ENCODE measurements around the gene EXOC6B.

- TF ChIP-seq FOSL2 (IDR thresholded peaks at IDR 0.05): no peak
- no peak for TF ChIP-seq FOSL2 (CRISPR knock-in tag; IDR thresholded peaks at IDR 0.05)
- TF ChIP-seq NFE2L2 (conservative IDR thresholded peaks at IDR 0.05; ENCODE audit: low read length): no peak
These were observed 697.6 kb downstream of the EXOC6B start for GRCh38 chr2:72128059-72128842.
